Suprapubic skin (tissue), 4 donors: ENCODE results near the gene PIK3CD. TPM values are rescaled to one million over a fixed set of nuclear protein-coding genes. Genes with fewer than 3 reads are reported as not detected.
A peak's percentile ranks its signal among the peaks of the same experiment; 100 is the strongest.

ENCODE experiments used
- DNase-seq, 2 donors: peaks; one replicate each; pipeline ENCODE4 v3.0.0-alpha.2; 2019; ENCODE audit warnings: low spot score in 2 of 2
- H3K27ac ChIP-seq: fragments of 200-600 bp; sonication (generic); one replicate; pipeline ENCODE4 v1.5.1; 2019
- H3K27me3 ChIP-seq: fragments of 200-600 bp; sonication (generic); one replicate; pipeline ENCODE4 v1.5.1; 2019
- H3K36me3 ChIP-seq: fragments of 200-600 bp; sonication (generic); one replicate; pipeline ENCODE4 v1.5.1; 2019
- H3K4me1 ChIP-seq: fragments of 200-600 bp; sonication (generic); one replicate; pipeline ENCODE4 v1.5.1; 2019
- H3K4me3 ChIP-seq: fragments of 200-600 bp; sonication (generic); one replicate; pipeline ENCODE4 v1.5.1; 2019; ENCODE audit warnings: mild to moderate bottlenecking
- H3K9me3 ChIP-seq: fragments of 200-600 bp; sonication (generic); one replicate; pipeline ENCODE4 v1.5.1; 2019
- CTCF ChIP-seq, 2 donors: fragments of 200-600 bp in 1 of 2; fragments of 450-650 bp in 1 of 2; sonication (generic) in 1 of 2; IDR thresholded peaks; one replicate each; pipeline ENCODE4 v1.5.1; 2016 to 2019; ENCODE audit warnings: antibody characterized with exemption in 2 of 2, mild to moderate bottlenecking in 1 of 2, moderate library complexity in 1 of 2
- EP300 ChIP-seq: sonication (generic); formaldehyde crosslinking; IDR thresholded peaks from one replicate; pipeline ENCODE4 v1.6.1; 2017; ENCODE audit warnings: antibody characterized with exemption
- POLR2A ChIP-seq, 2 donors: fragments of 450-650 bp; IDR thresholded peaks; one replicate each; pipeline ENCODE4 v1.6.1; 2017; ENCODE audit warnings: antibody characterized with exemption in 2 of 2, mild to moderate bottlenecking in 2 of 2, moderate library complexity in 2 of 2
- POLR2AphosphoS5 ChIP-seq, 3 donors: sonication (generic); formaldehyde crosslinking; IDR thresholded peaks; one replicate each; pipeline ENCODE4 v1.6.1; 2017; ENCODE audit warnings: antibody characterized with exemption in 3 of 3
- WGBS: methylation state at CpG from one replicate; pipeline ENCODE4 v1.1.5; 2018; 5-methylcytosine and 5-hydroxymethylcytosine counted together
- total RNA-seq, 4 donors: library from RNA; depleted of rRNA; stranded (reverse); fragments of >200 nt; gene quantifications; one replicate each; pipeline ENCODE4 v1.1.0, GENCODE V29; 2016

The PIK3CD gene
- total RNA-seq, 4 donors from 2014 or later: 4.0 to 8.6 (median 6.4) TPM

DNA sequence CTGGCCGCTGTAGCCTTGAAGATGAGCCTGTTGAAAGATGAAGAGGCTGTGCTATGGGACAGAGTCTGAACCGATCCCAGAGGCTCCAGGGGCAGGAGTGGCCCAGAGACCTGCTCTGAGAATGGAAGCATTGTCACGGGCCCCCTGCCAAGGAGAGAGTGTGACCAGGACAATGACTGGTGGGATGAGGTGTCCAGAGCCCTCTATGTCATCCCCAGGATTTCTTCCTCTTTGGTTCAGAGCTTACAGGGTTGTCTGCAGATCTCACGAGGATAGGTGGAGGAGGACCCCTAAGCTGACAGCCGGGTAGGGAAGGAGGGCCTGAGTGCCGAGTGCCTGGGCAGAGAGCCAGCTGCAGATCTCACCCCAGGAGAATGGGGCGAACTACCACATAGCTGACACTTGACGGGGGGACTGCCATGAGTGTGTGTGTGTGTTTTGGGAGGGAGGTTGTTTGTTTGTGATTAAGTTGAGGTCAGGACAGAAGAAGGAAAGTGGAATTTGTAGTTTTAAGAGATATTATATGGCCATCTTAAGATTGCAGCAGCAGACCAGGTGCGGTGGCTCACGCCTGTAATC, 25.4 kb downstream of the PIK3CD start:
- Histone ChIP-seq H3K36me3 (no peaks in the 10 kb centered on the region), H3K27ac (no peak overlapping the region), H3K9me3 (no peaks in the 10 kb centered on the region), H3K27me3 (no peaks in the 10 kb centered on the region), H3K4me3 (no peak overlapping the region), H3K4me1 (no peaks in the 10 kb centered on the region)
- 64% methylated on average over 10 of the region's 10 CpGs for WGBS
- no peak for DNase-seq
- no peak for TF ChIP-seq POLR2A (IDR thresholded peaks at IDR 0.05)

DNA sequence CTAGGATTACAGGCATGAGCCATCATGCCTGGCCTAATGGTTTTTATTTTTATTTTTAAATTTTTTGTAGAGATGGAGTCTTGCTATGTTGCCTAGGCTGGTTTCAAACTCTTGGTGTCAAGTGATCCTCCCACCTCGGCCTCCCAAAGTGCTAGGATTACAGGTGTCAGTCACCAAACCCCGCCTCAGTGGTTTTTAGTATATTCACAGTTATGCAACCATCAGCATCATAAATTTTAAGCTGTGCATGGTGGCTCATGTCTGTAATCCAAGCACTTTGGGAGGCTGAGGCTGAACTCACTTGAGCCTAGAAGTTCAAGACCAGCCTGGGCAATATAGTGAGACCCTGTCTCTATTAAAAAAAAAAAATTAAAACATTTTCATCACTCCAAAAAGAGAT, 28.6 kb downstream of the PIK3CD start:
- TF ChIP-seq EP300 (no peak), POLR2AphosphoS5 (IDR thresholded peaks at IDR 0.05) (no peak), CTCF (IDR thresholded peaks at IDR 0.05) (no peak), POLR2A (IDR thresholded peaks at IDR 0.05) (no peak)
- no peak overlapping the region for H3K4me3 ChIP-seq
- H3K9me3 ChIP-seq: no peaks in the 10 kb centered on the region
- no peak for DNase-seq
- no peak overlapping the region for H3K27ac ChIP-seq
- no peaks in the 10 kb centered on the region for H3K36me3 ChIP-seq
- 92% methylated on average over 2 of the region's 2 CpGs for WGBS
- H3K4me1 ChIP-seq: no peaks in the 10 kb centered on the region
- H3K27me3 ChIP-seq: no peaks in the 10 kb centered on the region

DNA sequence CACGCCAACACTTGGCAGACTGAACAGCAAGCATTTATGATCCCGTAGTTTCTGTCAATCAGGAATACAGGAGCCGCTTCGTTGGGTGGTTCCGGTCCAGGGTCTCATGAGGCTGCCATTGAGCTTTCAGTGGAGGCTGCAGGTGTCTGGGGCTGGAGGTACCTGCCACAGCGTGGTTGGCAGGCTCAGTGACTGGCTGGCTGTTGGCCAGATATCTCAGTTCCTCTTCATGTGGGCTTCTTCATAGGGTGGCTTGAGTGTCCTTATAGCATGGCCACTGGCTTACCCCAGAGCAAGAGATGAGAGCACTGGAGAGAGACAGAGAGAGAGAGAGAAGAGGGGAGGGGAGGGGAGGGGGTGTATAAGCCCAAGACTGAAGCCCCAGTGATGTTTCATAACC, 29.3 kb downstream of the PIK3CD start:
- TF ChIP-seq EP300 (no peak), POLR2AphosphoS5 (IDR thresholded peaks at IDR 0.05) (no peak), POLR2A (IDR thresholded peaks at IDR 0.05) (no peak), CTCF (IDR thresholded peaks at IDR 0.05) (no peak)
- no peak overlapping the region for H3K4me3 ChIP-seq
- WGBS: 92% methylated on average over 6 of the region's 6 CpGs

DNA sequence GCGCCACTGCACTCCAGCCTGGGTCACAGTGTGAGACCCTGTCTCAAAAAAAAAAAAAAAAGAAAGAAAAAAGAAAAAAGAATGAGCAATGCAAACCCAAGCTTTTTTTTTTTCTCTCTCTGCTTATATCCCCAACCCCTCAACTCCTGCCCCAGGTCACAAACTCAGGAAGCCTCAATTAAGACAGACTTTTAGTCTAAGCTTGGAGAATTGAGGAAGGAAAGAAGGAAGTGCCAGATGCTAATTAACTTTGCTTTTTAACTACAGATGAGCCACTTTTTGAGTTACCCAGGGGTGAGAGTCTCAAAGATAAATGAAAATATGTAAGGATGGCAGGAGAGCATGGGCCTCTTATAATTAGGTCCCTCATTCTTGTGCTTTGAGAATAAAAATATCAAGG, 33.3 kb downstream of the PIK3CD start:
- Histone ChIP-seq H3K27me3 (no peaks in the 10 kb centered on the region), H3K27ac (no peak overlapping the region), H3K9me3 (no peaks in the 10 kb centered on the region), H3K4me1 (peaks cover 28% of the 10 kb centered on the region), H3K36me3 (no peaks in the 10 kb centered on the region), H3K4me3 (no peak overlapping the region)
- no peak for DNase-seq
- TF ChIP-seq POLR2A (IDR thresholded peaks at IDR 0.05) (no peak), CTCF (IDR thresholded peaks at IDR 0.05) (no peak), POLR2AphosphoS5 (IDR thresholded peaks at IDR 0.05) (no peak), EP300 (no peak)
- WGBS: 100% methylated on average over 1 of the region's 1 CpG

More for the DNA sequence above, 29.3 kb downstream of the PIK3CD start:
- no peaks in the 10 kb centered on the region for H3K27me3 ChIP-seq
- no peak overlapping the region for H3K27ac ChIP-seq
- no peaks in the 10 kb centered on the region for H3K4me1 ChIP-seq
- no peak for DNase-seq
- no peaks in the 10 kb centered on the region for H3K36me3 ChIP-seq
- no peaks in the 10 kb centered on the region for H3K9me3 ChIP-seq

DNA sequence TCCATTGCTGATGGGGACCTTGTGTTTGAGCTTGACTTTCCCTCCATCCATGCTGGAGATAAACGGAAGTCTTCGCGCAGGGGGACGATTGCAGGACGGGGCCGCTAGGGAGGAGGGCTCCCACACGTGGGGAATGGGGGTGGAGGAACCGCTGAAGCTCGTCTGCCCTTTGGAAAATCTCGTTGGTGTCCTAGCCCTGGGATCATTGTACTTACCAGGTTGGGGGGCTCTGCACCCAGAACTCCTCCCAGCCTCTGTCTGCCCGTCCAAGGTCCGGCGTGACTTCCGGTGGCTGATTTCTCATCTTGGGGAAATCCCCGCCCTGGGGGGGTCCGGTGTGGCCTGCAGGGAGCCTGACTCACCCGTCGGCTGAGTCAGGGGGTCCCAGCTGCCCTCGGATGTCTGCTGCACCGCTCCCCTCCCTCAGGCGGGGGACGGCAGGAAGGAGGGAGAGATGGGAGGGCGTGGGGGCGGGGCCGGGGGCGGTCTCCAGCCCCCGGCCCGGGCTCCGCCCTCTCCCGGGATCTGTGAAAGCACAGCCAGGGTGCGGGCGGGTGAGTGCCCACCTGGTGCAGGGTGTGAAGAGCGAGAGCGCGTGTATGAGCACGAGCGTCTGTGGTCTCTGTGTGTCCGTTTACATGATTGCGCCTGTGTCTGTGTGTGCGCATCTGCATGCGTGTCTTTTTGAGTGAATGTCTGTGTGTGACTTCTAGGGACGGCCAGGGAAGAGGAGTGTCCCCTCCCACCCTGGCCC, 35.8 kb downstream of the PIK3CD start:
- DNase-seq: peak in 1 of 2 donors; percentile 80
- peaks cover 36% of the 10 kb centered on the region for H3K4me1 ChIP-seq
- TF ChIP-seq POLR2A (IDR thresholded peaks at IDR 0.05): no peak
- no peak for TF ChIP-seq POLR2AphosphoS5 (IDR thresholded peaks at IDR 0.05)
- TF ChIP-seq CTCF (IDR thresholded peaks at IDR 0.05): no peak
- TF ChIP-seq EP300: no peak
- no peaks in the 10 kb centered on the region for H3K9me3 ChIP-seq
- WGBS: 2% methylated on average over 21 of the region's 42 CpGs
- H3K27me3 ChIP-seq: no peaks in the 10 kb centered on the region
- H3K4me3 ChIP-seq: peak overlapping the region; percentile 82
- no peaks in the 10 kb centered on the region for H3K36me3 ChIP-seq
- no peak overlapping the region for H3K27ac ChIP-seq
